SK-N-SH (cell line): ENCODE data around the gene PIP4K2C. TPM values are rescaled to one million over a fixed set of nuclear protein-coding genes. Genes with fewer than 3 reads are reported as not detected.
"Not testable (repeated sequence)": the region's sequence is repeated elsewhere in the genome, so short reads cannot be mapped to it uniquely, and the experiment has no call there.

Experiments
- CTCF ChIA-PET: fragments of 300-600, 350-600 bp; formaldehyde crosslinking; extraction: SDS; loops from one replicate; lab custom pipeline; 2021; lab: Yijun Ruan, JAX
- POLR2A ChIA-PET: fragments of 350-600 bp; sonication (Branson Sonifier 250); formaldehyde crosslinking; extraction: SDS; loops from one replicate; lab custom pipeline; 2020; ENCODE audit warnings: antibody characterized with exemption, inconsistent platforms; lab: Yijun Ruan, JAX
- DNase-seq: peaks from one replicate; pipeline ENCODE4 v3.0.0; 2012
- H2AFZ ChIP-seq: fragments of 200-600 bp; sonication (generic); 2 replicates; pipeline ENCODE4 v1.8.1; 2016; ENCODE audit warnings: antibody characterized with exemption, mild to moderate bottlenecking, low read depth
- H3F3A ChIP-seq: fragments of 200-600 bp; sonication (generic); replicated peaks from 2 replicates; pipeline ENCODE3; 2016; ENCODE audit warnings: antibody characterized with exemption, mild to moderate bottlenecking; ENCODE audit not compliant: insufficient read depth
- H3K27ac ChIP-seq, 2 experiments: fragments of 200-500 bp in 1 of 2; fragments of 200-600 bp in 1 of 2; sonication (Bioruptor generic) in 1 of 2; sonication (generic), shearing (Covaris generic) in 1 of 2; 2 replicates each; pipeline versions ENCODE4 v1.5.1 to v1.6.1; 2014 to 2016; ENCODE audit warnings: low read depth in 2 of 2, inconsistent platforms in 1 of 2, low read length in 1 of 2, mild to moderate bottlenecking in 1 of 2, mixed read lengths in 1 of 2
- H3K27me3 ChIP-seq: fragments of 200-600 bp; sonication (generic), shearing (Covaris generic); 2 replicates; pipeline ENCODE4 v1.6.1; 2016; ENCODE audit warnings: mixed run types; ENCODE audit not compliant: insufficient read depth
- H3K36me3 ChIP-seq, 2 experiments: fragments of 200-500 bp in 1 of 2; fragments of 200-600 bp in 1 of 2; sonication (Bioruptor generic) in 1 of 2; sonication (generic) in 1 of 2; replicated peaks in 1 of 2; 2 replicates each; pipeline versions ENCODE3 to v1.5.1; 2014 to 2016; ENCODE audit warnings: low read length in 1 of 2, mild to moderate bottlenecking in 1 of 2; ENCODE audit not compliant: insufficient read depth in 2 of 2, control insufficient read depth in 1 of 2
- H3K4me1 ChIP-seq, 2 experiments: fragments of 200-500 bp in 1 of 2; fragments of 200-600 bp in 1 of 2; sonication (Bioruptor generic) in 1 of 2; sonication (generic), shearing (Covaris generic) in 1 of 2; 2 replicates each; pipeline versions ENCODE4 v1.5.1 to v1.6.1; 2014 to 2016; ENCODE audit warnings: low read depth in 1 of 2, low read length in 1 of 2, mixed run types in 1 of 2; ENCODE audit not compliant: insufficient read depth in 2 of 2, control insufficient read depth in 1 of 2
- H3K4me2 ChIP-seq: fragments of 200-600 bp; sonication (generic), shearing (Covaris generic); 2 replicates; pipeline ENCODE4 v1.6.1; 2017; ENCODE audit warnings: mixed run types
- H3K4me3 ChIP-seq, 2 experiments: fragments of 200-500 bp in 1 of 2; fragments of 200-600 bp in 1 of 2; sonication (Bioruptor generic) in 1 of 2; sonication (generic), shearing (Covaris generic) in 1 of 2; 2 replicates each; pipeline versions ENCODE4 v1.5.1 to v1.8.1; 2014 to 2016; ENCODE audit warnings: low read depth in 2 of 2, inconsistent platforms in 1 of 2, low read length in 1 of 2, mild to moderate bottlenecking in 1 of 2, mixed read lengths in 1 of 2, moderate library complexity in 1 of 2
- H3K79me2 ChIP-seq: fragments of 200-600 bp; sonication (generic); 2 replicates; pipeline ENCODE4 v1.8.1; 2017; ENCODE audit warnings: mild to moderate bottlenecking; ENCODE audit not compliant: insufficient read depth
- H3K9ac ChIP-seq: fragments of 200-600 bp; sonication (generic); 2 replicates; pipeline ENCODE4 v1.6.1; 2017; ENCODE audit warnings: mixed run types
- H3K9me2 ChIP-seq: fragments of 200-600 bp; sonication (generic); 2 replicates; pipeline ENCODE4 v1.6.1; 2017; ENCODE audit warnings: mixed run types
- H3K9me3 ChIP-seq: fragments of 200-600 bp; sonication (generic); 2 replicates; pipeline ENCODE4 v1.6.1; 2017; ENCODE audit warnings: mixed run types, mild to moderate bottlenecking, moderate library complexity
- H4K20me1 ChIP-seq: fragments of 200-600 bp; sonication (generic); 2 replicates; pipeline ENCODE4 v1.6.1; 2017; ENCODE audit warnings: mild to moderate bottlenecking, mixed run types; ENCODE audit not compliant: insufficient read depth
- MXI1 ChIP-seq: IDR thresholded peaks from 2 replicates; pipeline ENCODE4 v1.6.1; 2012; ENCODE audit warnings: mild to moderate bottlenecking, low read depth, low read length, improper control_type of control experiment
- NRF1 ChIP-seq: IDR thresholded peaks from 2 replicates; pipeline ENCODE4 v1.6.1; 2012; ENCODE audit warnings: low read depth, mild to moderate bottlenecking, low read length
- POLR2AphosphoS5 ChIP-seq: IDR thresholded peaks from 2 replicates; pipeline ENCODE4 v1.6.1; 2012; ENCODE audit warnings: low read depth, low read length
- RAD21 ChIP-seq: IDR thresholded peaks from 2 replicates; pipeline ENCODE4 v1.6.1; 2012; ENCODE audit warnings: mild to moderate bottlenecking, low read length
- TEAD4 ChIP-seq: IDR thresholded peaks from 2 replicates; pipeline ENCODE4 v1.4.0; 2012; ENCODE audit warnings: mild to moderate bottlenecking, borderline replicate concordance; ENCODE audit not compliant: insufficient read depth
- WGBS: methylation state at CpG from one replicate; pipeline ENCODE4 v1.1.6; 2017; ENCODE audit warnings: low lambda C conversion rate; 5-methylcytosine and 5-hydroxymethylcytosine counted together
- polyA plus RNA-seq, 3 experiments: library from polyadenylated mRNA; depleted of rRNA; stranded (reverse); fragments of >200 nt; gene quantifications; 2 replicates each; pipeline ENCODE4 v1.2.3, GENCODE V29; 2012

The PIP4K2C gene
- polyA plus RNA-seq, 1 of the 3 experiments (the other 2 are of a cell fraction), result 34.2 TPM

DNA sequence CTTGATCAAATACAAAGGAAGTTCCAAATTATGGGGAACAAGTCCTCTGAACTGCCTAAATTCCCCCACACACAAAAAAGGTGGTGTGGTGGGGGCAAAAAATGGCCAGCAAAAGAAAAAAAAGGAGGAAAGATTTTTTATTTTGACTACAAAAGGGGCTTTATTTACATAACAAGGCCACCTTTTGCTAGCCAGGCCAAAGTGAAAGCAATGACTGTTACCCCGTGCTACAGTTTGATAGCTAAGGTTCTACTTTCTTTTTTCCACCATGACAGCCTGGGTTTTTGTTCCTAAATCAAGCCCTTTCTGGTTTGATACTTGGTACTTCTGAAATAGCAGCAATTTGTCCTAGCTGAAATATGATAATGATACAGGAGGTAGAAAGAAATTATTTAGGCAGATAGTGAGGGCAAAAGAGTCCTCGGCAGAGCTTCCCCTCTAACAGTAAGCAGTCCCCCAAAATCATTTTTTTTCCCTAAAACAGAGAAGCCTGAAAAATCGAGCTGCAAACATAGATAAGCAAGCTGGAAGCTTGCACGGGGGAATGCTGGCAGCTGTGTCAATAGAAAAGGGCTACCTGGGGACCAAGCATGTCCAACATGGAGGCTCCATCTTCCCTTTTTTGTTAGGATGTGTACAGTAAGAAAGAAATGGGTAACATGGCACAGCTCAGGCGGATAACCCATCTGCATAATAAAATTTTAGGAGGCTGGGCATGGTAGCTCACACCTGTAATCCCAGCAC lies 50.9 kb downstream of the PIP4K2C start:
- Histone ChIP-seq H3K9me3 (0 out of 2 replicates have a peak, but pooled peaks cover 7% of the 10 kb centered on the region), H3K36me3 (no peaks in the 10 kb centered on the region), H2AFZ (no peak overlapping the region; the same call in 1 of the 2 replicates), H3F3A (no peaks in the 10 kb centered on the region), H3K4me1 (no peaks in the 10 kb centered on the region), H3K27me3 (no peaks in the 10 kb centered on the region; the same call in 1 of the 2 replicates), H3K9me2 (no peaks in the 10 kb centered on the region), H3K27ac (no peak overlapping the region), H3K4me3 (no peak overlapping the region), H4K20me1 (no peaks in the 10 kb centered on the region), H3K9ac (no peak overlapping the region), H3K4me2 (no peak overlapping the region), H3K79me2 (no peaks in the 10 kb centered on the region)
- POLR2A ChIA-PET, result interaction anchor here (0.7 kb wide), 1 partner anchor 103 kb away, joined by 3 read pairs; the partner anchor contains the start of gene TSPAN31
- no peak for TF ChIP-seq RAD21
- TF ChIP-seq NRF1, result no peak
- TF ChIP-seq MXI1, result no peak
- TF ChIP-seq TEAD4, result no peak
- TF ChIP-seq POLR2AphosphoS5, result no peak
- CTCF ChIA-PET, result interaction anchor here (0.6 to 4.9 kb wide), 8 partner anchors 8 to 183 kb away, joined by 3 to 35 read pairs (median 4); partner anchors contain the start of gene B4GALNT1
- WGBS, result 24% methylated on average over 5 of the region's 5 CpGs
- no peak for DNase-seq

DNA sequence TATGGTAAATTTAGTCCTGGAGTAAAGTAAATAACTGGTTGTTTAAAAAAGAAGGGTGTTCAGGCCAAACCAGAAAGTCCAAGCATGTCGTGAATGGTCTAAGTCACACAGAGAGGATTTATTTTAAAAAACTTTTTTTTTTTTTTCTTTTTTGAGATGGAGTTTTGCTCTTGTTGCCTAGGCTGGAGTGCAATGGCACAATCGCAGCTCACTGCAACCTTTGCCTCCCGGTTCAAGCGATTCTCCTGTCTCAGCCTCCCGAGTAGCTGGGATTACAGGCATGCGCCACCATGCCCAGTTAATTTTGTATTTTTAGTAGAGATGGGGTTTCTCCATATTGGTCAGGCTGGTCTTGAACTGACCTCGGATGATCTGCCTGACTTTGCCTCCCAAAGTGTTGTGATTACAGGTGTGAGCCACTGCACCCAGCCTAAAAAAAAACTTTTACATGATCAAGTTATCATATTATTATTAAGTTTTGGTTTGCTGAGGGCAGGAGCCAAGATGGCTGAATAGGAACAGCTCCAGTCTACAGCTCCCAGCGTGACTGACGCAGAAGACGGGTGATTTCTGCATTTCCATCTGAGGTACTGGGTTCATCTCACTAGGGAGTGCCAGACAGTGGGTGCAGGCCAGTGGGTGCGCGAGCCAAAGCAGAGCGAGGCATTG lies 55.1 kb downstream of the PIP4K2C start:
- H2AFZ ChIP-seq, H3K36me3 ChIP-seq, POLR2A ChIA-PET, H3K27me3 ChIP-seq, H3F3A ChIP-seq, H3K4me2 ChIP-seq, H3K79me2 ChIP-seq, H3K4me3 ChIP-seq, H3K9ac ChIP-seq, H4K20me1 ChIP-seq, H3K9me3 ChIP-seq, DNase-seq, H3K4me1 ChIP-seq, H3K27ac ChIP-seq, H3K9me2 ChIP-seq: not testable (repeated sequence)
- WGBS, result 18% methylated on average over 10 of the region's 13 CpGs
- CTCF ChIA-PET, result interaction anchor here (0.8 to 1.2 kb wide), 2 partner anchors 13 to 471 kb away, joined by 3 to 4 read pairs; partner anchors contain the start of gene B4GALNT1

GRCh38 chr12:57646659-57647049 lies 55.7 kb downstream of the PIP4K2C start:
- H3K79me2 ChIP-seq, H3K4me1 ChIP-seq, H3K36me3 ChIP-seq, H3F3A ChIP-seq, H3K27ac ChIP-seq, H3K4me3 ChIP-seq, H2AFZ ChIP-seq, H3K9me2 ChIP-seq, H3K9ac ChIP-seq, POLR2A ChIA-PET, H3K9me3 ChIP-seq, H3K27me3 ChIP-seq, DNase-seq, H4K20me1 ChIP-seq, H3K4me2 ChIP-seq: not testable (repeated sequence)
- 93% methylated on average over 3 of the region's 15 CpGs for WGBS
- CTCF ChIA-PET, result interaction anchor here (1.2 kb wide), 1 partner anchor 14 kb away, joined by 4 read pairs; the partner anchor contains the start of gene B4GALNT1

Other genes starting within 250 kb of the PIP4K2C start
- gene R3HDM2, start 160.1 kb upstream of the PIP4K2C start, polyA plus RNA-seq (2012; rRNA removed), result 16.3 and 23.1 TPM in 2 replicates
- gene INHBC, start 156.4 kb upstream of the PIP4K2C start, polyA plus RNA-seq (2012; rRNA removed), result 0.08 and 0.10 TPM in 2 replicates
- 0.03 and 0.08 TPM in 2 replicates for gene INHBE, start 135.9 kb upstream of the PIP4K2C start, polyA plus RNA-seq (2012; rRNA removed)
- 0.67 and 0.90 TPM in 2 replicates for gene GLI1, start 131.4 kb upstream of the PIP4K2C start, polyA plus RNA-seq (2012; rRNA removed)
- 0.66 and 1.0 TPM in 2 replicates for gene ARHGAP9, start 111.3 kb upstream of the PIP4K2C start, polyA plus RNA-seq (2012; rRNA removed)
- 158 and 193 TPM in 2 replicates for gene MARS1, start 103.1 kb upstream of the PIP4K2C start, polyA plus RNA-seq (2012; rRNA removed)
- gene DDIT3, start 70.7 kb upstream of the PIP4K2C start, polyA plus RNA-seq (2012; rRNA removed), result 26.3 and 36.5 TPM in 2 replicates
- 3.6 and 8.6 TPM in 2 replicates for gene MBD6, start 68.4 kb upstream of the PIP4K2C start, polyA plus RNA-seq (2012; rRNA removed)
- 122 and 139 TPM in 2 replicates for gene DCTN2, start 44.0 kb upstream of the PIP4K2C start, polyA plus RNA-seq (2012; rRNA removed)
- gene KIF5A, start 41.1 kb upstream of the PIP4K2C start, polyA plus RNA-seq (2012; rRNA removed), result 6.2 and 8.9 TPM in 2 replicates
- gene DTX3, start 13.6 kb downstream of the PIP4K2C start, polyA plus RNA-seq (2012; rRNA removed), result 61.2 and 62.6 TPM in 2 replicates
- 48.1 and 51.6 TPM in 2 replicates for gene ARHGEF25, start 20.2 kb downstream of the PIP4K2C start, polyA plus RNA-seq (2012; rRNA removed)
- 5.2 and 5.3 TPM in 2 replicates for gene B4GALNT1, start 42.0 kb downstream of the PIP4K2C start, polyA plus RNA-seq (2012; rRNA removed)
- 280 and 362 TPM in 2 replicates for gene OS9, start 102.9 kb downstream of the PIP4K2C start, polyA plus RNA-seq (2012; rRNA removed)
- 3.9 and 5.2 TPM in 2 replicates for gene AGAP2, start 147.6 kb downstream of the PIP4K2C start, polyA plus RNA-seq (2012; rRNA removed)
- gene TSPAN31, start 153.8 kb downstream of the PIP4K2C start, polyA plus RNA-seq (2012; rRNA removed), result 36.8 and 42.8 TPM in 2 replicates
- gene CDK4, start 161.1 kb downstream of the PIP4K2C start, polyA plus RNA-seq (2012; rRNA removed), result 324 and 395 TPM in 2 replicates
- 21.2 and 24.2 TPM in 2 replicates for gene MARCHF9, start 163.9 kb downstream of the PIP4K2C start, polyA plus RNA-seq (2012; rRNA removed)
- gene CYP27B1, start 175.9 kb downstream of the PIP4K2C start, polyA plus RNA-seq (2012; rRNA removed), result 1.7 and 2.3 TPM in 2 replicates
- 28.0 and 33.2 TPM in 2 replicates for gene METTL1, start 180.9 kb downstream of the PIP4K2C start, polyA plus RNA-seq (2012; rRNA removed)
- 10.3 and 10.8 TPM in 2 replicates for gene EEF1AKMT3, start 181.4 kb downstream of the PIP4K2C start, polyA plus RNA-seq (2012; rRNA removed)
- gene TSFM, start 191.6 kb downstream of the PIP4K2C start, polyA plus RNA-seq (2012; rRNA removed), result 23.0 and 28.7 TPM in 2 replicates
- 4.7 and 5.2 TPM in 2 replicates for gene AVIL, start 227.5 kb downstream of the PIP4K2C start, polyA plus RNA-seq (2012; rRNA removed)